ENCODE data around the gene PHETA1.

The PHETA1 gene

DNA sequence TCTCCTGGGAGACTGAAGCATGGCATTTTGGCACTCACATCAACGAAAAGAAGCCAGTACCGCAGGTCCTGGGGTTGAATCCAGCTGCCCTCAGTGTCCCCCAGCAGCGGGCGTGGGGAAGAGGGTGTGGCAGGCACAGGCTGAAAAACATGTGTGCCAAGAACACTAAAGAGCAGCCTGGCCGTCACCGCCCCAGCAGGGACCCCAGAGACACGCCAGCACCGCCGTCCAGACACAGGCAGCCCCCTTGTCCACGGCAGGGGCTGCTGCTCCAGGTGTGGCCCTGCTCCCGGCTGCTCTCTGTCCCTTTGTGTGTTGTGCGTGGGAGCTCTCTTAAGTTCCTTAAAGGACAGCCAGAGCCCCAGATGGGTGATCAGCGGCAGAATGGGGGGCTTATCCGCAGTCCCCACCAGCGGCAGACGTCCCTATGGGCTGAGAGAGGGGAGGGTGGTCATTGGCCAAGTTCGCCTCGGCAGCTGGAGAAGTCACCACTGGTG, 556 bp downstream of the PHETA1 start:
- no peak for DNase-seq

DNA sequence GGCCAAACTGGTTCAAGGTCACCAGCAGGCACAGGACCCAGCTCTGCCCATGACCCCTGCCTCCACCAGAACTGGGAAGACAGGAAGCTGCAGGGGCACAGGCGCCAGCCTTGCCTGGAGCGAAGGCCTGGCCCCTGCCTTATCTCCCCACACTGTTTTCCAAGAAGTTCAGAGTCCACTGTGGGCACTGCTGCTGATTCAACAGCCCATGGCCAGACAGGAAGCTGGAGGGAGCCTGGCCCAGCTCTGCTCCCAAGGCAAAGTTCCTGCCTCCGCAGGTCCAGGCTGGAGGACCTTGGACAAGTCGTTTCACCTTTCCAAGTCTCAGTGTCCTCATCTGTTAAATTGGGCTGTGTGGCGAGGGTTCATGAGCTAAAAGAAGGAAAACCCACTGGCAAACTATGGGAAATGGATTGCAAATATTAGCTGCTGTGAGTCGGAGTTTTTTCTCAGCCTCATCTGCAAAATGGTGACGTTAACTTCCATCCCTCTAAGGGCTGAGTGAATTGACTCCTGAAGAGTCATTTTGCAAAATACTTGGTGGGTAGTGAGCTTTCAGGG, 1.2 kb downstream of the PHETA1 start:
- no peak for DNase-seq

DNA sequence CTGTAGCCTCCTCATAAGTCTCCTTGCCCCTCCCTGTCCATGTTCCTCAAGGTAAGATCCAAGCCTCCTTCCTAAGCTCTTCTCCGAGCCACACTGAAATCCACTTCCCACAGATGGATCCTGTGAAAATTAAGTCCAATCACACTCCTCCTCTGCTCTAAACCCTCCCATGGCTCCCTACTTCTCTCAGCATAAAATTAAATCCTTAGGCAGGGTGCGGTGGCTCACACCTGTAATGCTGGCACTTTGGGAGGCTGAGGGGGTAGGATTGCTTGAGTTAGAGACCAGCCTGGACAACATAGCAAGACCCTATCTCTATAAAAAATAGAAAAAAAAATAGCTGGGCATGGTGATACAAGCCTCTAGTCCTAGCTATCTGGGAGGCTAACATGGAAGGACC, 2.3 kb downstream of the PHETA1 start:
- DNase-seq: no peak

DNA sequence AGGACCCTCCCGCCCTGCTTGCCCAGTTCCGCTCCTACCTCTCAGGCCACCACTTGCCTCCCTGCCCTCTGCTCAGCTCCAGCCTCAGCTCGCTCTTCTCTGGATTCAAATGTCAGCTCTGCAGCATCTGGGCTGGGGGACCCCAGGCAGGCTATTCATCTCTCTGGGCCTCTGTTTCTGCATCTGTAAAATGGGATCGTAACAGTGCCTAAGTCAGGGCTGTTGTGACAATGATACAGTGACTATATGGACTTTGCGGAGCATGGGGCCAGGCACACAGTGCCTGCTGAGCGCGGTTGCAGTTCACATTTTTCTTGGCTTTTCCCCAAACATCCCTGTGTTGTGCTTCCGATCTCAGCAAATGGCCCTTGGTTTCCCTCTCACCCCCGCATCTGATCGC, 2.8 kb downstream of the PHETA1 start:
- no peak for DNase-seq

DNA sequence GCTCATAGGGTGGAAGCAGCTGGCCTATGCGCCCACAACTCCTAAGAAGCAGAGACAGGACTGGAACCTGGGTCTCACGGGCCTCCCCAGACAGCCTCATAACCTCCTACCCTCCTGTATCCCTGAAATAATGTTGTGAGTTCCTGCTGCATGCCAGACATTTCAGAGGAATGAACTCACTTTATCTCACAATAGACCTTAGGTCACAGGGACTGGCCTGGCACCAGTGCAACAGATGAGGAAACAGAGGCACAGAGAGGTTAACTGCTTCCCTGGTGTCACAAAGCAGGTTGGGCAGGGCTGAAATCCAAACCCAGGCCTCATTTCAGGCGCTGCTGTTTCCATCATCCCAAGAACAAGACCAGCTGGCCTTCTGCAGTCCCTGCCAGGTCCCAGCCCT, 5.3 kb downstream of the PHETA1 start:
- no peak for DNase-seq

DNA sequence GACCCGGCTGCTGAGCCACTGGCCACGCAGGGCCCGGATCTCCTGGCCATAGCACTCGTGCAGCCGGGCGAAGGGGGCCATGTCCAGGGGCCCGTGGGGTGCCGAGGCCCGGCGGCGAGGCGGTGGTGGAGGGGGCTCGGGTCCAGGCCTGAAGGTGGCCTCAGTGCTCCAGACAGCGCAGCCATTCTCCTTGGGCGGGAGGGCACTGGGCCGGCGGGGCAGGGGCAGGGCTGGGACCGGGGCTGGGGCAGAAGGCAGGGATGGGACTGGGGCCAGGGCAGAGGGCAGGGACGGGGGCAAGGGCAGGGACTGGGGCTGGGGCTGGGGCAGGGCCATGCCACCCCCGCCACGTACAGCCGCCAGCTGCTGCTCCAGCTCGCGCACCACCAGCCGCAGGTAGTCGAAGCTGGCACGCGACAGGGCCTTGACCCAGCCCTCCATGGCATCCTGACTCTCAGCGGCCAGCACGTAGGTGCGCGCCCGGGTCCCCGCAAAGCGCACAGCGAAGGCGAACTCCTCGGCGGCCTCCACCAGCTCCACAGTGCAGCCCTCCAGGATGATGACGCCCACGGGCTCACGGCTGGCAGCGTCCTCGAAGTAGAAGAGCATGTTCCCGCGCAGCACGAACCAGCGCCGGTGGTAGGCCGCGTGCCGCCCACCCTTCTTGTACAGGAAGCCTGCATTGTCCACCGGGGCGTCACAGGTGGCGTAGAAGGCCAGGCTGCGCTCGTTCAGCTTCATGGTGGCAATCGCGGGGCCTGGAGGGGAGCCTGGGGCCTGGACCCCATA, 6.0 kb downstream of the PHETA1 start:
- no peak for DNase-seq

DNA sequence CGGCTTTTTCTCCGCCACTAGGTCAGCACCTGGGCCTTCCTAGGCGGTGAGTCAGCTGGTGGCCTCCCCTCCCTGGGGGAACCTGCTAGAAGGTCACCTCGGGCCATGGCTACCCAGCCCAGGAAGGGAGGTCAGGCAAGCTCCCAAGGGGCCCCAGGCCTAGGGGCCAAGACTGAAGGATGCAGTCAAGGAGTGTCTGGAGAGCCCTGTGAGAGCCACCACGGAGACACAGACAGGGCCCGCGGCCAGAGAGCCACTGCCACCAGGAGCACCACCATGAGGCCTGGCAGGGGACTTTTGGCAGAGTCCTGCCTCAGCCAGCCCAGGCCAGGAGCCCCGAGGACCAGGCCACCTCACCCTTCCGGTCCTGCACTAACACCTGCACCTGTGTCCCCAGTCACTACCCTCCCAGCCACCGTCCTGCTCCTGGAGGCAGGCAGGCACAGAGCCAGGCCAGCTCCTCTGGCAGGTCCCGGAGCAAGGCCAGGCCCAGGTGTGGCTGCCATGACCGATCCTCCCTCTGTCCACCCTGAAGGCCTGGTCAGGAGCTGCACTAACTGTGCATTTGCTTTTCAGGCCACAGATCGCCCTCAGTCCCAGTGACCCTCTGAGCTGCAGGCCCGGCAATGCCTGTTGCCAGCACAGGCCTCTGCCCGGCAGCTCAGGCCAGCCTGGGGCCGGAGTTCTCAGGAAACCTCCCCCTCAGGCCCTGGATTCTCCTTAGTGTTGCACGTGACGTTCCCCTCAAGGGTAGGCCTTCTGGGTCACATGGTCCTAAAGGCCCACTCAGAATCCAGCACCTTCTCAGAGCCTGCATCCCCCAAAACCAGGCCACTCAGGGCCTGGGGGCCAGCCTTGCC, 6.9 kb downstream of the PHETA1 start:
- DNase-seq: no peak

DNA sequence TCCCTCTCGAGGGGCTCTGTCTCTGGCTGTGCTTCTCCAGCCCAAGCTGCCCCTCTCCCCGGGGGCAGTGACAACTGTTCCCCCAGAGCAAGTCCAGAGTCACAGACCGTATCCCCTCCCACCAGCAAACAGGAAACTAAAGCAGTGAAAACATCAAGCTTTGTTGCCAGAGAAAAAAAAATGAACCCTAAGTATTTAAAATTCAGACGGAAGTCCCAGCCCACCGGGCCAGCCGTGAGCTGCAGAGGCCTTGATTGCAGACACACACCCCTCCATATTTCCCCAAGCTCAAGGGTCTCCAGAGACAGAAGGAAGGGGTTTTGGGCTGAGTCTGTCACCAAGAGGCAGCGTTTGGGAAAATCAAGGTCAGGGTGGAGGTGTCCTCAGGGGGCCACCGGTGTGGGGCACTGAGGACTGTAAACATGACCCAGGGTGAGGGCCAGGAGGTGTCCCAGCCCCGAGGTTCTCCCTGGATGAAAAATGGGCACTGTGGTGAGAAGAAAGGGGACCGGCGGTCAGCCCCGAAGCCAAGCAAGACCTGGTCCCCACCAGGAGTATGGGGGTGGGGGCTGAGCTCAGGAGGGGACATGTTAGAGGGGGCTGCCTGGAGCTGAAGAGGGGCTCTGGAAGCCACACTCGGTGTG, 7.7 kb downstream of the PHETA1 start:
- DNase-seq: no peak

DNA sequence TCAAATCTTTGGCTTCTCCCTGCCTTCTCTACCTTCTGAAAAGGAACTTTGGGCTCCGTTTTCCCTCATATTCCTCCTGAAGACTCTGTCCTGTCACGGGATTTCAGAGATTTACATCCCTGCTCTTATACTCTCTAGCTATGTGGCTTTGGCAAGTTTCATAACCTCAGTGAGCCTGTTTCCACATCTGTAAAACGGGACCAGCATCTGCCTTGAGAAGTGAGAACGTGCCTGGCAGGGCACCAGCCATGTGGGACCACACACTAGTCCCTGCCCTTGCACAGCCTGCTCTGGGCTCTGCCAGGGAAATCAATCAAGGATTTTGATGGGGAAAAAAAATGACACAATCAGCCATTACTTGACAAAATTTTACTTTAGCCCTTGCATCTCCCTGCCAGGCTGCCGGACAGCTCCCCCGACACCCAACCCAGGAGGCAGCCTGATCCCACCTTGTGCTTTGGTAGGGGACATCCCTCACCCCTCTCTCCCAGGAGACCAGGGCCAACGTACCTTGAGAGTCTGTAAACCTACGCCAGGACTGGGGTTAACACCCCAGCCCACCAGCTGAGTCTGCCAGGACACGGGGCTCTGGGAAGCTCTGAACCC, 8.5 kb downstream of the PHETA1 start:
- DNase-seq: no peak

DNA sequence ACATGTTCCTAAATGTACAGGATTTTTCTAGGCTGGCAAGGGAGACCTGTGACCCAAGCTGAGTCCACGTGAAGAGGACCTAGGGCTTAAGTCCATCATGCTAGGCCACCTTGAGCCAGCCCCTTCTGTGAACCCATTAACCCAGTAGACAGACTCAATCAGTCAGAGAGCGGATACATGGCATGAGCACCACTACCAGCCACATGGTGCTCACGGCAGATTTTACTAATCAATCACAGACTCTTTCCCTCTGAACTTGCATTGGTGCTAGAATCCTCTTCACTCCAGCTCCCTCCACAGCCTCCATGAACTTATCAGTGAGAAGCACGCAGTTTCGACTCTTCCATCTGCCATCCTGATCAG, 9.0 kb downstream of the PHETA1 start:
- no peak for DNase-seq

DNA sequence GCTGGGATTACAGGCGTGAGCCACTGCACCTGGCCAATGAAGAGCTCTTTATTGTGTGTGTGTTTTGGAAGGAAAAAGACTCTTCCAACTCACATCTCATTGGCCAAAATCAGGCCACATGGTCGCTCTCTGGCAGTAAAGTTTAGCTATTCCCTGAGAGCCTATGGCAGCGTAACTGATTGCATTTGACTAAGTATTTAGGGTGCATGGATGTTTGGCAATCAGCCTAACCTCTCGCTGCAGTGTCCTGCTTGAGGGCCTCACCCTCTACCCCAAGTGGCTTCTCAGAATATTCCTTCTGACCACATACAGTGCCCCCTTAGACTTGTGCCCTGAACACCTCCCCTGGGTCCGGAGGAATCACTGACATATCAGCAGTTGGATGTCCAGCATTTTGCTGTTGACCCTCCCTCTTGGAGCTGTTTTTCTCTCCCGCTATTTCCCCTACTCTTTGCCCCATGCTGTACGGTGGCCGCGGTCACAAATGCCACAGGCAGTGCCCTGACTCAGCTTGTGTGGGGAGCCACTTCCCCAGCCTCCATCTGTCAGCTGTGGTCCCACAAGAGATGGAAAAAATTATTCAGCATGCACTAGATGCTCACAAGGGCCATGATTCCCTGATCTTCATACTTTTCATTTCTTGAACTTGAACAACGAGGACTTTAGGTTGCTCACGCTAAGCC, 9.5 kb downstream of the PHETA1 start:
- no peak for DNase-seq

DNA sequence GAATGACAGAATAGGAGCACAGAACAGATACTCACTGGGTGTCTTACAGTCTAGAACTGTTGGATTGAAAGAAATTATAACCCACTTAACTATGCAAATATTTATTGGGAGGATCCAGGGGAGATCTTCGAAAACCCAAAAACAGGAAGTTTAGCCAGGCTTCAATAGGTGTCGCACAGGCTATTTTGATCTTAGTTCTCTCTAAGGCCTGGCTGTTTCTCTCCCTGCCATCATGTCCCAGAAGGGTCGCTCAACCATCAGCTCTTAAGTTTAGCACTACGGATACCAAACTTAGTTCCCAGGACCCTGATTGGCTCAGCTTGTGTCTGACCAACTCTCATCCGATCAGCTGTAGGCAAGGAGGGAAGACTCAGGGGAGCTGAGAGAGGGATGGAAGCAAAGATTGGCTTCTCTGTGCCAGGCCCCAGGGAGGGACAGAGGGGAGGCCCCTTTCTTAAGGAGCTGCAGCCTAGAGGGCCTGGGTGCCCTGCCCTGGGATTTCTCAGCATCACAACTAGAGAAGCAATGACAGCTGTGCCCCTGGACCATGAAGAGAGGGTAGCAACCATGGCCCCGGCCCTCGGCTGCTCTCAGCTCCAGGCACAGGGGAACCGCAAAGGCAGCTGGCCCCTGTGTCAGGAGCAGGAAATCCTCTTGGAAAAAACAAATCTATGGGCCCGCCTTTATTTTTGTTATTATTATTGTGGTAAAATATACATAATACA, 13.5 kb downstream of the PHETA1 start:
- no peak for DNase-seq

DNA sequence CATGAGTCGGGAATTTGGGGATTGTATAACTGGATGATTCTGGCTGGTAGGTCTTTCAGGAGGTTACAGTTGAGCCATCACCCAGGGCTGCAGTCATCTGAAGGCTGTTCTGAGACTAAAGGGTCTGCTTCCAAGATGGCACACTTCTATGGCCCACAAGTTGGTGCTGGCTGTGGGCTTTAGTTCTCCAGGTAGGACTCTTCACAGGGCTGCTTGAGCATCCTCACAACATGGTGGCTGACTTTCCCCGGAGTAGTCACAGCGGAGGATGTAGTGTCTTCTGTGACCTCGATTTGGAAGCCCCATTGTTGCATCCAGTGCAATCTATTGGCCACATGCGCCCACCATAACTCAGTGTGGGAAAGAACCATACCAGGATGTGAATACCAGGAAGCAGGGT, 14.4 kb downstream of the PHETA1 start:
- no peak for DNase-seq

DNA sequence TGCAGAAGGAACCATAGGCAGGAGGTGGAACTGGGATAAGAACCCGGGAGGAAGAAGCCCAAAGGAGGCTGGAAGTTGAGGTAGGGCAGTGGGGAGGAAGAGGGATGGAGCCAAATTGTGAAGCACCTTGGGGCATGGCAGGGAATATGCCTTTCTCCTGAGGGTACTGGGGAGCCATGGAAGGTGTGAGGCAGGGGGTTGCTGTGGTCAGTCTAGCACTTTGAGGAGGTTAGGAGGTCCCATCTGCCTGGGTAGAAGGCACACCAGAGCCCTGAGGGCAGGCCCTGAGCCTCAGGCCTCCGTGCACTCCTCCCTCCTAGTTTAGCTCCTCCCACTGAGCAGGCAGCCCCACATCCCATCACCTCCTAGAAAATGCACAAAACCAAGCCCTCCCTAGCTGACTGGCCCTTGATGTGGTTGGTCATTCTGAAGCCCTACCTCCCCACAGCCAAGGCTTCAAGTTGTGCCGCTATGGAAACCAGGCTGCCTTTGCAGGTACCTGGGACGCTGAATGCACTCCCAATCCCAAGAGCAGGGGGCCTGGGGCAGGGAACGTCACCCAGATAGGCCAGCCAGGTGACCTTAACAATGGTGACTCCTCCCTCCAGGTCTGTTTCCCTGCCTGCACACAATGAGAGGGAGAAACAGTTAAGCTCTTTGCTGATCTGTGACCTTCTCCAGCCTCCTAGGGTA, 15.1 kb downstream of the PHETA1 start:
- DNase-seq: no peak

DNA sequence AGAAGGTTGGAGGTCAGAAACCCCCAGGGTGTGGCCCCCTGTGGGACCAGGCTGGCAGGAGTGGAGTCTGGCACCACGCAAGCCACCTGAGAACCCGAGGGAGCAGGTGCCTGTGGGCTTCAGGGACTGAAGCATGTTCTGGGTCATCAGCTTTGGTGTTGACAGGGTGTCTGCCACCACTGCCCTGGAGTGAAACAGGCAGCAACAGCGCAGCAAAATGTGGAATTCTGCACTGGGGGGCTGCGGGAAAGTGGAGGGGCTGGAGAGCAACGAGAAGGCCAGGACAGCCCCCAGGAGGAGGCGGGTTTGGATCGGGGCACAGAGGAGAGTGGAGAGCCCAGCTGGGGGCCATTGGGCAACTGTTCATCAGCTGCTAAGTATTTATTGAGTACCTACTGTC, 15.9 kb downstream of the PHETA1 start:
- DNase-seq: no peak

DNA sequence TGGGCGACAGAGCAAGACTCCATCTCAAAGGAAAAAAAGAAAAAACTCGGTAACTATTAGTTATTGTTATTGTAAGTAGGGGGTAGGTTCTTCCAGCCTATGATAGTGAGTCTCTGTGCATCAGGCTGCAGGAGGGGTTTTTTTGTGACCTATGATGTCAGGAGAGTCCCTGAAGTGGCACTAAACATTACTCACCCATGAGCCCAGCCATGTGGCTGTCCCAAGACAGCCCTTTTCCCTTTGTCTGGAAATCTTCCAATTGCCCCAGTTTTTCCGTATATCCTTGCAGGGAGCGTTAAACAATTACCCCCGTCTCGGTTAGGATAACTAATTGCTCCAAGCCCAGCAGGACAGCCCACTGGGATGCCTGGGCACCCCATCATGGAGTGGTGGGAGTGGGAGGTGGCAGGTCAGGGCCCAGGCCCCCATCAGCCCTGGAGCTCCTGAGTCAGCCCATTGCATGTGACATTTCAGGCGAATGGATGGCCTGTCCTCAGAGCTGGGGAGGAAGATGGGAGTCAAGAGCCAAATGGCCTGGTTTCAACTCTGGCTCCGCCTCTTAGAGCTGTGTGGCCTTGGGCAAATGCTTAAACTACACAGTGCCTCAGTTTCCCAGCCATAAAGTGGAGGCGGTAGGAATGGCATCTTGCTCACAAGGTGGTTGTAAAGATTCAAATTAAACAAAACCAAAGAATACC, 16.4 kb downstream of the PHETA1 start:
- DNase-seq: no peak

DNA sequence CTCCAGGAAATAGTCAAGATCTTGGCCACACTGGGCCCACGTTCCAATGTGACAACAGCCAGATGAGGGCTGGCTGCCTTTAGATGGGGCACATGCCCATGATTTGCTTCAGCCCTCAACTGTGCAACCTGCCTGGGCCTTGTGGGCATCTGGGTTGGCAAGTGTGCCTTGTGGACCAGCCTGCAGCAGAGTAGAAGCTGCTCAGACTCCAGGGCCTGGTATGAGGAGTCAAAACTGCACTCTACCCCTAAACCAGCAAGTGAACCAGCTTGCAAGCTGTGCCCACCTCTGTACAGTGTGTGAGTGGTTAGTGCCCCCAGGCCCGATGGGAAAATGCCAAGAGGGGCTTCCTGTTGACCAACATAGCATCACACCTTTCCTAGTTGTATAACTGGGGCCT, 17.9 kb downstream of the PHETA1 start:
- no peak for DNase-seq

DNA sequence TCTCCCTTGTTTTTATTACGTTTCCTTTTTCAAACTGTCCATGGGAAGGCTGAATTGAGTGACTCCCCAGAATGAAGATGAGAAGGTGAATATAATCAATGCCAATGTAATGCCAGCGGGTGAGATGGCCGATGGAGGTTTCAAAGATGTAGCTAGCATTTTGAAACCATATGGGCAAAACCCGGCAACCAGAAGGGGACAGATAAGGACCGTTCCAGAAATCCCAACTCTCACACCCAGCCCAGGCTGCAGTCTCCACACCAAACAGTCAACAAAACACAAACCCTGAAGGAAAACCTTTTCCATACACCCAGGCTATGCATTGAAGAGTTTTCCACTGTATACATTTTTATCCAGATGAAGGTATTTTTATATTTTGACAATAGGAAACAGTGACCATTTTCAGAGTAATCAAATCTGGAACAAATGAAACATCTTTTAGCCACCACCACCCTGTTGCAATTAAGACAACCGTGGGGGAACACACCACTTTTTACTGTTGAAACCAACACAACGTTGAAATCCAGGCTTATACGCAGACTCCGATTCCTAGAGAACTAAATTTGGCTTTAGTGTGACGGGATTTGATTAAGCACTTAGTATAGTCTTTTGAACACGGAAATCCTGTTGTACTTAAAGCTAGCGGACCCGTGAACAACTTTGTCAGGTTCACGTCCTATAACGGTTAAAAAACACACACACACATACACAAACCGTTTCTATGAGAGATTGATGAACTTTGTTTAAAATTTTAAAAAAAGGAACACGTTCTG, 19.0 kb downstream of the PHETA1 start:
- no peak for DNase-seq

DNA sequence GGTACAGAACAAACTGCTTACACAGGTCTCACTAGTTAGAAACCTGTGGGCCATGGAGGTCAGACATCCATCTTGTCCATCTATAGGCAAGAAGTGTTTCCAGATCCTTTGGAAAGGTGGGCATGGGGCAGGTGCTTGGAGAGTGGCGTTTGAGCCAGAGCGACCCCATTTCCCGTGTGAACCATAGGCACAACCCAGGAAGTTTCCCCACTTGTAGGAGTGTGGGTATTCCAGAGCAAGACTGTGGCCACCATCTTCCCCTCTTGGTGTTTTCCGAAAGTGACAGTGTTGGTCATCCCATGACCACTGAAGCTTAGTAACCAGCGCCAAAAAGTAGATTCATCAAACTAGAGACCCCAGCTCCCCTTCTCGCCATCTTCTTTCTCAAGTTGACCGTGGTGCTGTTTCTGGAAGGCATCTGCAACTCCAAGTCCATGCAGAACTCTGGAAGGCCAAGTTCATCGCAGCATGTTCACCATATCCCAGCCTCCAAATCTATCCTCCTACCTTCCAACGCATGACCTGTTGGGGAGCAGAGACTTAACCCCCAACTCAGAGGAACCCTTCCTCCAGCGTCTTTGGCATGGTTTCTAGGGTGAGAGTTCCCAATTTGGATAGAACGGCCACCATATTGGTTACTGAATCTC, 19.7 kb downstream of the PHETA1 start:
- DNase-seq: no peak

Data from activated T-cell treated with anti-CD3 and anti-CD28 coated beads, Interleukin-2, amount 50 U/mL, for 1 hour (primary cell).